ENCODE measurements around the gene TCF3.

Gene TCF3

DNA sequence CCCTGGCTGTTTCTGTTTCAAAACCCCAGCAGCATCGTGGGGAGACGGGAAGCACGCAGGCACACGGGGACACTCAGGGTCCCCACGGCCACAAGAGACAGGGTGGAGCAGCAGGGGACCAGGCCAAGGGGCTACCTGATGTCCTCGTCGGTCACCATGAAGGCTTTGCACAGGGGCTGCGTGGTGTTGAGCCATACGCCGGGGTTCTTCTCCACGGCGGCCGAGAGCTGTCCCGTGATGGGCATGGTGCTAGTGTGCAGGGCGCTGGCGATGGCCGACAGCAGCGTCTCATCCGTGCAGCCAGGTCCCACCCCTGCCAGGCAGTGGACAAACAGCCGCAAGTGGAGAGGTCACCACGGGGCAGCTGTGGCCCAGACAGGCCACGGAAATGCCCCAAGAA, 71.5 kb downstream of the TCF3 start:
- no peak for DNase-seq (ENCODE audit: low read depth in 2 of 2)

DNA sequence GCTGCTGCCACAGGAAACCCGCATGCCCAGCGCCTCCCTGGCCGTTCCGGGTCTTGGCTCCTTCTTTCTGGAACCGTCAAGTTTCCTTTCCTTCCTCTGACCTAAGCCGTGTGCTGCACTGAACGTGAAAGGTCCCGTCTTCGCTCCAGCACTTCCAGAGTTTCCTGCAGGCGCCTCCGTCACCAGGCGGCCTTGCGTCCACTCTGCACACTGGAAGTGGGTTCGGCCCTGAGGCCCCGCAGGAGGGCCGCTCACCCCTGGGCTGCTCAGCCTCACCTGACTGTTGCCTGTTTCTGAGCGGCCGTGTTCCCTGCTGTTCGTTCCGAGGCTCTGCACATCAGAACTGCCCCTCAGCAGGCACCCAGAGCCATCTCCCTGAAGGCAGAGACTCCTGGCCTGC, 72.0 kb downstream of the TCF3 start:
- no peak for DNase-seq (ENCODE audit: low read depth in 2 of 2)

DNA sequence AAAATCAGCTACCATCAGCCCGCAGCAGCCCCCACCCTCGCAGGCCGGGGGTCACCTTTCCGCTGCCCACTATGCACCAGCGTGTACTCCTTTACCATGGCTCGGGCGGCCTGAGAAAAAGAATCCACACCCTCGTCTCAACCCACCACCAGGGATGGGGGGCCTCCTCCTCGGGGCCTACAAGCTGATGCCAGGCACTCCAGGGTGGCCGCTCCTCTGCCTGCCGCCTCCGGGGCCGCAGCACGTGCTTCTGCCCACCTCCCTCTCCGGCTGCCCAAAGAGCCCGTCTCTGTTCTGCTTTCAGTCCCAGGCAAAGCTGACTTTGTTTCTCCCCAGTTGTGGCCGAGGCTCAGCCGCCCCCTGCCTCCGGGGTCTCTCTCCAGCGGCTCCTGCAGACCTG, 73.2 kb downstream of the TCF3 start:
- DNase-seq (ENCODE audit: low read depth in 2 of 2) = no peak

DNA sequence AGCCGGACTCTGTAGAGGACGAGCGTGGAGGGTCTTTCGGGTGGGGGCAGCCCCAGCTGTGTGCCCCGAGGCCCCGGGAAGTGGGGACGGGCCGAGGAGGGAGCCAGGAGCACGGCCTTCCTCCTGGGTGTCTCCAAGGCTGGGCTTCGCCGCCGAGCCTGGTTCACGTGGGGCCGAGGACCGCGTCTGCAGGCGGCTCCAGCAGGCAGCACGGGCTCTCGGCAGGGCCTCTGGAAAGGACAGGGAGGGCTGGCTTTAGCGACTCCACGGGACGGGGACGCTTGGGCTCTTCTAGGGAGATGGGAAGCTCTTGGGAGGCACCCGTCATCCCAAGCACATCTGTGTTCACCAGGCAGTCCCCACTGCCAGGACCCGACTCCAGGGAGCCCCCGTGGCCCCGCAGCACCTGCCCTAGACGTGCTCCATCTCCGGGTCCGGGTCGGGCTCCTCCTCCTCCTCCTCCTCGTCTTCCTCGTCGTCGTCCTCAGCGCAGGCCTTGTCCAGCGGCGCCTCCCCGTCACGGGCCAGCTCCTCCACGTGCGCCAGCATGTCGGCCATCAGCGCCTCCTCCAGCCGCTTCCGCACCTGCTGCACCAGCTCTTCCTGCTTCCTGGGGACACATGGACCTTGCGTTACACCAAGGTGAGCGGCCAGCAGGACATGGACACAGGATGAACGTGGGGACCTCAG, 74.3 kb downstream of the TCF3 start:
- no peak for DNase-seq (ENCODE audit: low read depth in 2 of 2)

DNA sequence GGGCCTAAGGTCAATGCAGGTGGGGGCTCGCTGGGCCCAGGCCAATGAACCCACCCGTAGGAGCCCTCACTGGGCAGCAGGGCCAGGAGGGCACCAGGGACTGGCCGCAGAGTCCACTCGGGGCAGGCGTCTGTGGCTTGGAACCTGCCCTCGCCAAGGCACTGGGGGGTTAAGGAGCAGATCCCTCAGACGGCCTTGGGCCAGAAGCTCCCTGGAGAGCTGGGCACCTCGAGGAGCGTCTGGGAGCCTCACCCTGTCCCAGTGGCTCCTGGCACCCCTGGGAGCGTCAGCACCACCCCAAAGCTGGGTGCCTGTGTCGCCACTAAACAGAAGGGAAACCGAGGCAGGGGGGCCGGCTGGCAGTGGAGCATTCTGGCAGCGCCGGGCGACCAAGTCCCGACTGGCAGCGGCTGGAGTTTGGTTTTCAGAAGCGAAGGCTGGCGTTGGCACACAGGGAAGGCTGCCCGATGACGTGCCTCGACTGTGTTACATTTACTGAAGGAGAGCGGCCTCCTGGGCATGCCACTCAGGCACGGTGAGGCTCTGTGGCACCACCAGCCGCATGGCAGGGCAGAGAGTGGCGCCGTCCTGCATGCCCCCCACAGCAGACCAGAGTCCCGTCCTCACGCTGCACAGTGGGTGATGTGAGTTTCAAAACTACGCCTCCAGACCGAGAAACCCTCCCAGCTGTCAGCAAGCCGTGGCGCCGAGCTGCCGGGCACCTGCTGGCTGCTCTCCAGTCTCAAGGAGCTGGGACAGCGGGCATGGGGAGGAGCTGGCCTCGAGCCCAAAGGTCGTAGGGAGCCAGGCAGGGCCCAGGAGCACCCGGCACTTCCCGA, 75.1 kb downstream of the TCF3 start:
- no peak for DNase-seq (ENCODE audit: low read depth in 2 of 2)

DNA sequence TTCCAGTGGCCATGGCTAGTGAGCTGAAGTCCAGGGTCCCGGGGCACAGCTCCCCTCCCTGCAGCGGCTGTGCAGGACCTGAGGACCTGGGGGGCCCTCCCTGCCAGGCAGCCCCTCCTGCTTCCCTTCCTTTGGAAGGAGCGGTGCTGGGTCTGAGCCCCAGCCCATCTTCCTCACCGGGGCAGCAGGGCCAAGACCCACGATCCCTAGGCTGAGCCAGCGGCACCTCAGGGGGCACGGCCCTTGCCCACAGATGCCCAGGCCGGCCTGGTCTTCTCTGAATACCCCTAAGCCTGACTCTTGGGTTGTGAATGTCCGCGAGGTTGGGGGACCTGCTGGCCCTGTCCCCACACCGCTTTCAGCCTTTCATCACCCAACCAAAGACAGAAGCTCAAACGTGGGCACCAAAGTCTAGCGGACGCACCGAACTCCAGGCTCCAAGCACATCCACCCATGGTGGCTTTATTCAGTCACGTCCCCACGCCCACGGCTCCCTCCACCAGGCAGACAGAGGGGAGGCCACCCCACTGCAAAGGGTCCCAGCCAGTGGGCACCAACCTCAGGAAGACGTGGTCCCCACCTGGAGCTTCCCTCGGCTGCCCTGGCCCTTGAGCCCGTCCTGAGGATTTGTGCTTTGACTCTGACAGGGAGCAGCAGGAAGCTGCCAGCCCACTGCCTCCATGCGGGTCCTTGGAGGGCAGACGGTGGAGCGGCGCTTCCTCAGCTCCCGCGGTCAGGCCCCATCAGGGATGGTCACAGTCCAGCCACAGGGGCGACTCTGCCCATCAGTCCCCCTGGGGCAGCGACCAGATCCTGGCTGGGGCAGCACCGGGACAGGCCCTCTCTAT, 75.9 kb downstream of the TCF3 start:
- no peak for DNase-seq (ENCODE audit: low read depth in 2 of 2)

DNA sequence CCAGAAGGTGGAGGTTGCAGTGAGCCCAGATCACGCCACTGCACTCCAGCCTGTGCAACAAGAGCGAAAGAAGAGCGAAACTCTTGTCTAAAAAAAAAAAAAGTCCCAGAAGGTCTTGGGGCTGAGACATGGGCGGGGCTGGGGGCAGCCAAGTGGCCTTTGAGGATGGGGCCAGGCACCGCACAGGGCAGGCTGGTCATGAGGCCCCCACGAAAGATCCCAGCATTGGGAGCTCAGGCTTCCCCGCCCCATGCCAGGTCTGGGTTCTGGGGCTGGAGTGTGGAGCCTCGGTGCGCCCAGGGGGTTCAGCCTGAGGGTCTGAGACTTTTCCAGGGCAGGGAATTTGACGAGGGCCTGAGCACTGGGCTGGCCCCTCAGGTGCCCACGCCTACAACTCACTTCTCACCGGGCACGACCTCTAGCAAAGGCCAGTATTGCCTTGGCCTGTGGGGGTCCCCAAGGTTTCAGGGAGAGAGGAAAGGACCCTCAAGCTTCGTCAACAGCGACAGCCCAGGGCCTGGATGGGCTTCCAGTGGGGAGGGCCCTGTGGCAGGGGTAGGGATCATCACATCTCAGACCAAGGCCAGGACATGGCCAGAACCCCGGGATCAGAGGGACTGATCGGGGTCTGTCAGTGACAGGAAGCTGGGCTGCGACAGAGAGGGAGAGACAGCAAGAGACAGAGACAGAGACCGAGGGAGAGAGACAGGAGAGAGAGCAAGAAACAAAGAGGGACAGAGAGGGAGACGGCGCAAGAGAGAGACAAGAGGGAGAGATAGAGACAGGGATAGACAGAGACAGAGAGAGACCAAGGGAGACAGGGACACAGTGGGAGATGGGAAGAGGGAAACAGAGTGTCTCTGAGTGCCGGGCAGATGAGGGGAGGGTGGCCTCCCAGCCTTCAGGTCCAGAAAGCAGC, 76.8 kb downstream of the TCF3 start:
- no peak for DNase-seq (ENCODE audit: low read depth in 2 of 2)

DNA sequence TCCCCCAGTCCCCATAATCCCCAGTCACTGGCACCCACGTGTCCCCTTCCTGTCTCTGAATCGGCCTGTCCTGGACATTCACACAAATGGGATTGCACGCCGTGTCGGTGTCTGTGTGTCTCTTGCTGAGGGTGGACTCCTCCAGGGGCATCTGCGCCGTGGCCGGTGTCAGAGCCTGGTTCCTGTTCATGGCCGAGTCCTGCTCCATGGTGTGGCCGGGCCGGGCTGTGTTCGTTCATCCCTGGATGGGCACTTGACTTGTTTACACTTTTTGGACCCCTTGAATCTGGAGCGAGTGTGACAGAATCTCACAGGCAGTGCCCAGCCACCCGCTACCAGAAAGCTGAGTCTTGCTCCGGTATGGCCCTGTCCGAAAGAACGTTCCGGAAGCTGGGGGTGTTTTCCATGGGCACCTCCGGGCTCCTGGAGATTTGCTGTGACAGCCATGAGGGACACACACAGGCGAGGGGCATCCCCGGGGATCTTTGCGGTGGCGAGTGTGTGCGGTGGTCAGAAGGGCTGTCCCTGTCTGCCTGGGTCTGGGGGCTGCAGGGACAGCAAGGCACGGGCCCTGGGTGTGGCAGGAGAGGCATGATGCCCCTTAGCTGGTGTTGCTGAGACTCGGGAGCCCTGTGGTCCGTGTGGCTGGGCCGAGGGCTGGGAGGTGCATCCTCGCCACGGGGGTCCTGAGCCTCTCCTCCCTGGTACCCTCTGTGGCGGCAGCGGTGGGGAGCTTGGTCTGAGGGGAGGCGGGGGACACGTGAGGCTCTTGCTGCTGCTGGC, 77.9 kb downstream of the TCF3 start:
- no peak for DNase-seq (ENCODE audit: low read depth in 2 of 2)

DNA sequence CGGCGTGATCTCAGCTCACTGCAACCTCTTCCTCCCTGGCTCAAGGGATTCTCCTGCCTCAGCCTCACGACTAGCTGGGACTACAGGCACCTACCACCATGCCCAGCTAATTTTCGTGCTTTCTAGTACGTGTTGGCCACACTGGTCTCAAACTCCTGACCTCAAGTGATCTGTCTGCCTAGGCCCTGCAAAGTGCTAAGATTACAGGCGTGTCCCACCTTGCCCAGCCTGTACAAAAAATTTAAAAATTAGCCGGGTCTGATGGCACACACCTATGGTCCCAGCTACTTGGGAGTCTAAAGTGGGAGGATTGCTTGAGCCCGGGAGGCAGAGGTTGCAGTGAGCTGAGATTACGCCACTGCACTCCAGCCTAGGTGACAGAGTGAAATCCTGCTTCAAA, 79.6 kb downstream of the TCF3 start:
- DNase-seq (ENCODE audit: low read depth in 2 of 2) = no peak

DNA sequence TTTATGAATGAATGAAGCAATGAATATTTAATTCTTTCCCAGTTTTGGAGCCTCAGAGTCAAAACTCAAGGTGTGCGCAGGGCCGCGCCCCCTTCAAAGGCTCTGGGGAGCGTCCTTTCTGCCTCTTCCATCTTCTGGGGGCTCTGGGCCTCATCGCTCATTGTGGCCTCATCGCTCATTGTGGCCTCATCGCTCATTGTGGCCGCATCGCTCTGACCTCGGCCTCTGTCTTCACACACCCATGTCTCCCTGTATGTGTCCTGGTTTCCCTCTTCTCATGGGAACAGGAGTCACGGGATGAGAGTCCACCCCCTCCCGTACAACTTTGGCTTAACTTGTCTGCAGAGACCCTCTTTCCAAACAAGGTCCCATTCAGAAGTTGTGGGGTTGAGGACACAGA, 81.1 kb downstream of the TCF3 start:
- DNase-seq (ENCODE audit: low read depth in 2 of 2) = no peak

DNA sequence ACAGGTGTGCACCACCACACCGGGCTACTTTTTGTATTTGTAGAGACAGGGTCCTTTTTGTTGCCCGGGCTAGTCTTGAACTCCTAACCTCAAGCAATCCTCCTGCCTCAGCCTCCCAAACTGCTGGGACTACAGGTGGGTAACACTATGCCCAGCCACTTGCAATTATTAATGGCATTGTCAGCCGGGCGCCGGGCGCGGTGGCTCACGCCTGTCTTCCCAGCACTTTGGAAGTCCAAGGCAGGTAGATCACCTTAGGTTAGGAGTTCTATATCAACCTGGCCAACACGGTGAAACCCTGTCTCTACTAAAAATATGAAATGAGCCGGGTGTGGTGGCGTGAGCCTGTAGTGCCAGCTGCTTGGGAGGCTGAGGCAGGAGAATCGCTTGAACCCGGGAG, 81.6 kb downstream of the TCF3 start:
- DNase-seq (ENCODE audit: low read depth in 2 of 2) = no peak

DNA sequence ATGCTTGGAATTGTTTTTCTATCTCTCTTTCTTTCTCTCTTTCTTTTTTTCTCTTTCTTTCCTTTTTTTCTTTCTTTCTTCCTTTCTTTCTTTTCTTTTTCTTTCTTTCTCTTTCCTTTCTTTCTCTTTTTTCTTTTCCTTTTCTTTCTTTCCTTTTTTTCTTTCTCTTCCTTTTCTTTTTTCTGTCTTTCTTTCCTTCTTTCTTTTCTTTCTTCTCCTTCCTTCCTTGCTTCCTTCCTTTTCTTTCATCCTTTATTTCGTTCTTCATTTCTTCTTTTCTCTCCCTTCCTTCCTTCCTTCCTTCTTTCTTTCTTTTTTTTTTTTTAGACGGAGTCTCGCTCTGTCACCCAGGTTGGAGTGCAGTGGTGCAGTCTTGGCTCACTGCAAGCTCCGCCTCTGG, 82.4 kb downstream of the TCF3 start:
- no peak for DNase-seq (ENCODE audit: low read depth in 2 of 2)

DNA sequence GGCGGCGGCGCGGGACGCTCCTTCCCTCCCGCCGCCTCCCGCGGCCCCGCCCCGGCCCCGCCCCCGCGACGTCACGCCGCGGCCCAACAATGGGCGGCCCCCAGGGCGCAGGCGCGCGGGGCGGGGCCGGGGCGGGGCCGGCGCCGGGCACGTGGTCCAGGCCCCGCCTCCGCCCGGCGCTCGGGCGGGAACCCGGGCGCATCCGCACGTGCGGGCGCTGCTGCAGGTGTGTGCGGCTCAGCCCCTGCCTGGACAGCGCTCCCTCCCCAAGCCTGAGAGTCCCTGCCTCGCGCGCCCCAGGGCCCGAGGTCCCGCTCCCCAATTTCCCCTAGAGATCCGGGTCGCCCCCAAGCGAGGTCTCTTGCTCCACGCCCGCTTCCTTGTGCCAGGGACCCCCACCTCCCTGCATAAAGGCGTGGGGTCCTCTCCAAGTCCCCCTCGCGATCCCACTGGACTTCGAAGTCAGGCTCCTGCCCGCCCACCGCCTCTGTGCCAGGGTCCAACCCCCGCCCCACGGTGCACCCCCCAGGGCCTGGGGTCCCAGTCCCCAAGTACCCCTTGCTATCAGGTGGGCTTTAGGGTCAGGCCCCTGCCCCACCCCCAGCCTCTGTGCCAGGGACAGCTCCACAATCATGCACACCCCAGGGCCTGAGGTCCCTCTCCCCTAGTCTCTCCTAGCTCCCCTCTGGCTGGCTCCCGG, 83.9 kb downstream of the TCF3 start, which contains the start of gene MEX3D:
Gene MEX3D, minus strand, starts transcription at position 6 of the 700 bp plus-strand sequence. CDS start 267 bp downstream, outside the sequence.
- DNase-seq (ENCODE audit: low read depth in 2 of 2) = peak; percentile 50 to 66

DNA sequence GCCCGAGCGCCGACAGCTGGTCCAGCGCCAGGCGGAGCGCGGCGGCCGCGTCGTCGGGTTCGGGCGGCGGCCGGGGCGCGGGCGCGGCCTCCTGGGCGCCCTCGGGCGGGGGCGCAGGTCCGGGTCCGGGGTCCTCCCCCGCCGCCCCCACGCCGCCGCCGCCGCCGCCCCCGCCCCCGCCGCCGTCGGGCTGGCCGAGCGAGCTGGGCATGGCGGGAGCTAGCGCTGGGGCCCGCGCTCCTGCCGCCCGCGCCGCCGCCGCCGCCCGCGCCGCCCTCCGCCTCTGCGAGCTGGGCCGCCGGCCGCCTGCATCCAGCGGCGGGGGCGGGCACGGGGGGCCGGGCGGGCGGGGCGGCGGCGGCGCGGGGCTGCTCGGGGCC, 84.6 kb downstream of the TCF3 start:
- DNase-seq (ENCODE audit: low read depth in 2 of 2) = no peak

DNA sequence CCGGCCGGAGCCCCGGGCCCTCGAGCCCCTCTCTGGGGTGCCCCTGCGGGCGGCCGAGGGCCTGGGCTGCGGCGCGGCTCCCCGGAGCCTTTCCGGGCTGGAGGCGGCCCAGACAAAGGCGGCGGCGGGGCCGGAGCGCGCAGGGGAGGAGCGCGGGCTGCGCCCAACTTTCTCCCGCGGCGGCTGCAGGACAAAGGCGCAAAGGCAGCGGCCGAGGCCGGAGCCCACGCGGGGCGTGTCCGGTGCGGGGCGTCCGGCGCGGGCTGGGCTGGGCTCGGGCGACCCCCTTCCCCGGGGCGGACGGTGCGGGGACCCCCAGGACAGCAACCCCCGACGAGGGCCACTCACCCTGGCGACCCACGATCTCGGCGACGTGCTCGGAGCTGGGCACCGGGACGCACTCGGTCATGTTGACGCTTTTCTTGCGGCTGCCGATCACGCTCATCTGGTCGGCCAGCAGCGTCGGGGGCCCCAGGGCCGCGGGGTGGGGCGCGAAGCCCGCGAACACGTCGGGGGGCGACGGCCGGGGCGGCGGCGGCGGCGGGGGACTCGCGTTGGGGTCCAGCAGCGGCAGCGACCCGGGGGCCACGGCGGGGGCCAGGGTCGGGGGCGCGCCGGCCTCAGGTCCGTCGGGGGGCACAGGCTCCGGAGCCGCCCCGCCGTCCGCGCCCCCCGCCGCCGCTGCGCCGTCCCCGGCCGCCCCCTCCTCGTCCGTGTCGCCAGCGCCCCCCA, 85.1 kb downstream of the TCF3 start:
- DNase-seq (ENCODE audit: low read depth in 2 of 2) = no peak

DNA sequence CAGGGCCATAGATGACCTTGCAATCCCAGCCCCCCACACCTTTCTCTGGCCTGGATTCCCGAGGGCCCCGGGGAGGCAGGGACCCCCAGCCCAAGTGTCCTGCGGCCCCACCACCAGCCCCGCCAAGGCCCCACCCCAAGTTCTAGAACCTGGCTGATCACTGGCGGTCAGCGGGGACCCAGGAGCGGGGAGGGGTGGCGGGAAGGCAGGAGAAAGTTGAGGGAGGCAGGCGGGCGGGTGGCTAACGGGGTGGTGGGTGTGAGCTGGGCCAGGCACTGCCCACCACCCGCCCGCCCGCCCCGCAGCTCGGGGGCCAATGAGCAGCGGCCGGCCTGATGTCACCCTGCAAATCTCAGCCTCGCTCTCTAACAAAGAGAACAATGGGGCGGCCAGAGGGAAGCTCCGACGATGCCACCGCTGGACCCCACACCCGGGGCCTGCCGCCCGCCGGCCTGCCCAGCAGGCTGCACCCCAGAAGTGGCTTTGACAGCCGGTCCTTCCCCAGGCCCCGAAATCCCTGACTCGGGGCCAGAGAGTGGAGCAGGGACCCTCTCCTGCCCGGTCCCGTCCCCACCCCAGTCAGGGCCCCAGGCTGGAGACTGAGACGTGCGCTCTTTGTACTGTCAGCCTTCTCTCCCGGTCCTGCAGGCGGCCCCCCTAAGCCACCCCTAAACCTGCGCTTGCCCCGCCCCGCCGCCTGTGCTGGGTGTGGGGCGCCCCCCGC, 85.9 kb downstream of the TCF3 start:
- DNase-seq (ENCODE audit: low read depth in 2 of 2) = no peak

DNA sequence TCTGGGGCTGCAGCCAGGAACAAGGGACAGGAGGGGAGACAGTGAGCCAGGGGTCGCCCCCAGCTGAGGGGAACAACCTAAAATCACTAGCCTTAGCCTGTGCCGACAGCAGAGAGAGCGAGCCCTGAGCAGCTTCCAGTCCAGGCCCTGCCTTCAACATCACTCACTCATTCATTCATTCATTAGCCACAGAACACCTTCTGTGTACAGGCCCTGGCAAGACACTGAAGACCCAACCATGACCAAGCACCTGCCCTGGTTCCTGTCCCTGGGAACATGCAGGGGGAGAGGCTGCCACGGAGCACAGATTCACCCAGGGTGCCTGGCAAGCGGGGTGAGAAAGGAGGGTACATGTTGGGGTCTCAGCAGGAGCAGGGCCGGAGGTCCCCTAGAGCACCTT, 89.2 kb downstream of the TCF3 start:
- no peak for DNase-seq (ENCODE audit: low read depth in 2 of 2)

DNA sequence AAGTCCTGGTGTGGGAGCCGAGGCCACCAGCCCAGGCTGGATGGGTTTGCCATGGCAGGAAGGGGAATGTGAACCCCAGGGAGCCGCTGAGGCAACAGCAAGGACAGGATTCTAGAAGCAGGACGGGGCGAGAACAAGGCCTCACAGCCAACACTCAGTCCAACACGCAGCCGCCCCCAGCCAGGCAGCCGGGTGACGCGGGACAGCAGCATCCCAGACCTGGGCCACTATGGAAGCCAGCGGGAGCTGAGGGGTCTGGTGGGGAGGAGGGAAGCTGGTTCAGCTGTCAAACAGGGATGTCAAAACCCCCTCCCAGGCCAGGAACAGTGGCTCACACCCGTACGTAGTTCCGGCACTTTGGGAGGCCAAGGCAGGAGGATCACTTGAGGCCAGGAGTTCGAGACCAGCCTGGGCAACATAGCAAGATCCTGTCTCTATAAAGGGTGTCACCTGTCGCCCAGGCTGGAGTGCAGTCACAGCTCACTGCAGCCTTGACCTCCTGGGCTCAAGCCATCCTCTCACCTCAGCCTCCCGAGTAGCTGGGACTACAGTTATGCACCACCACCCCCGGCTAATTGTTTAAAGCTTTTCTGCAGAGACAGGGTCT, 91.1 kb downstream of the TCF3 start:
- DNase-seq (ENCODE audit: low read depth in 2 of 2) = no peak
